K562 (cell line): ENCODE data around the gene PAXIP1.

Experiments
- CTCF ChIP-seq, 3 experiments: IDR thresholded peaks in 2 of 3; conservative IDR thresholded peaks in 1 of 3; 2 replicates each; pipeline ENCODE4 v1.5.1; 2011 to 2012; ENCODE audit warnings: low read length in 3 of 3, mild to moderate bottlenecking in 3 of 3, control low read depth in 2 of 3, improper control_type of control experiment in 1 of 3, inconsistent platforms in 1 of 3, low read depth in 1 of 3, mixed read lengths in 1 of 3, moderate library complexity in 1 of 3; ENCODE audit not compliant: insufficient read depth in 2 of 3
- HMGN3 ChIP-seq: IDR thresholded peaks from 2 replicates; pipeline ENCODE4 v1.6.1; 2011; ENCODE audit warnings: borderline replicate concordance, low read depth, mild to moderate bottlenecking, mixed read lengths, low read length; ENCODE audit not compliant: insufficient read length; ENCODE audit errors: extremely low read depth
- POLR2A ChIP-seq: fragments of 450-650 bp; conservative IDR thresholded peaks from 2 replicates; pipeline ENCODE4 v1.6.1; 2016
- POLR2AphosphoS5 ChIP-seq: IDR thresholded peaks from 2 replicates; pipeline ENCODE4 v1.6.1; 2011; ENCODE audit warnings: mild to moderate bottlenecking, low read depth, low read length, moderate library complexity; ENCODE audit not compliant: control insufficient read depth, insufficient read depth
- RAD21 ChIP-seq, 2 experiments: fragments of 250-450 bp in 1 of 2; fragments of 450-650 bp in 1 of 2; sonication (Bioruptor Pico) in 1 of 2; formaldehyde crosslinking in 1 of 2; IDR thresholded peaks in 1 of 2; conservative IDR thresholded peaks in 1 of 2; 2 replicates each; pipeline versions ENCODE4 v1.4.0 to v1.8.0; 2020 to 2022; ENCODE audit warnings: mild to moderate bottlenecking in 2 of 2, moderate library complexity in 1 of 2
- ZKSCAN3 ChIP-seq: fragments of 250-450 bp; sonication (Bioruptor Pico); IDR thresholded peaks from 2 replicates; pipeline ENCODE4 v1.4.0; 2020
- ZNF175 ChIP-seq: fragments of 200-800 bp; sonication (Bioruptor generic); IDR thresholded peaks from 2 replicates; pipeline ENCODE4 v1.6.1; 2016; ENCODE audit warnings: low read depth, mild to moderate bottlenecking, missing genetic modification characterization, missing compliant biosample characterization

- TF ChIP-seq ZNF175 (CRISPR knock-in tag) (no peak), POLR2A (no peak), POLR2AphosphoS5 (no peak), CTCF (IDR thresholded peaks at IDR 0.05 in 2 of 3, conservative IDR thresholded peaks at IDR 0.05 in 1 of 3; ENCODE audit: insufficient read depth in 2 of 3, low read depth in 1 of 3, low read length in 3 of 3) (no peak), ZKSCAN3 (CRISPR knock-in tag) (no peak), HMGN3 (no peak), RAD21 (CRISPR knock-in tag; conservative IDR thresholded peaks at IDR 0.05 in 1 of 2, IDR thresholded peaks at IDR 0.05 in 1 of 2) (no peak)
These were observed 84.2 kb downstream of the PAXIP1 start for GRCh38 chr7:154918741-154919140.
